Omental fat pad (tissue), 4 donors: ENCODE results near the gene SNAPC4. TPM values are rescaled to one million over a fixed set of nuclear protein-coding genes. Genes with fewer than 3 reads are reported as not detected.
"Not testable (repeated sequence)": the region's sequence is repeated elsewhere in the genome, so short reads cannot be mapped to it uniquely, and the experiment has no call there.

Experiments used
- ATAC-seq: fragments of 150-250 bp; one replicate; pipeline ENCODE4 v1.9.1; 2016; ENCODE audit warnings: mild to moderate bottlenecking, moderate library complexity; ENCODE audit not compliant: low FRiP score
- DNase-seq: peaks from one replicate; pipeline ENCODE4 v3.0.0-alpha.2; 2019; ENCODE audit warnings: low spot score
- CTCF ChIP-seq, 3 donors: fragments of 450-650 bp; IDR thresholded peaks; one replicate each; pipeline ENCODE4 v1.5.1; 2016 to 2017; ENCODE audit warnings: antibody characterized with exemption in 3 of 3, mild to moderate bottlenecking in 3 of 3, moderate library complexity in 2 of 3
- total RNA-seq, 4 donors: library from RNA; depleted of rRNA; stranded (reverse); fragments of >200 nt; gene quantifications; one replicate each; pipeline ENCODE4 v1.1.0, GENCODE V29; 2016

SNAPC4 gene
- total RNA-seq, 4 donors from 2014 or later = 3.2 to 11.2 (median 5.8) TPM

DNA sequence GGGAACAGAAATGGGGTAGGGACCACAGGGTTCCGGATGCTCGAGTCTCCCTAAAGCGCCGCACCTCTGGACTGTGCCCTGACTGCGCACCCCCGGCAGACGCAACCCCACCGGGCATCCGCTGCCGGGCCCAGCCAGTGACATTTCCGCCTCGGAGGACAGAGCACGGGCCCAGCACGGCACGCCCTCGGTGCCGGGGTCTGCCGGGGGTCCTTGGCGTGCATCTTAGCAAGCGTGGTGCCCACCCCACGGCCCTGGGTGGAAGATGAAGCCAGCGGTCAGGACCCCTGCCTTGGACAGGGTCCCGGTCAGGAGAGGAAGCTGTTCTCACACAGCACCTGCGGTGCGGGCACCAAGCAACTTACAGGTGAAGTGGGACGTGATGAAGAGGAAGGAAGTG, 32.6 kb upstream of the SNAPC4 start:
- ATAC-seq = no peak
- no peak for TF ChIP-seq CTCF (IDR thresholded peaks at IDR 0.05)
- no peak for DNase-seq

DNA sequence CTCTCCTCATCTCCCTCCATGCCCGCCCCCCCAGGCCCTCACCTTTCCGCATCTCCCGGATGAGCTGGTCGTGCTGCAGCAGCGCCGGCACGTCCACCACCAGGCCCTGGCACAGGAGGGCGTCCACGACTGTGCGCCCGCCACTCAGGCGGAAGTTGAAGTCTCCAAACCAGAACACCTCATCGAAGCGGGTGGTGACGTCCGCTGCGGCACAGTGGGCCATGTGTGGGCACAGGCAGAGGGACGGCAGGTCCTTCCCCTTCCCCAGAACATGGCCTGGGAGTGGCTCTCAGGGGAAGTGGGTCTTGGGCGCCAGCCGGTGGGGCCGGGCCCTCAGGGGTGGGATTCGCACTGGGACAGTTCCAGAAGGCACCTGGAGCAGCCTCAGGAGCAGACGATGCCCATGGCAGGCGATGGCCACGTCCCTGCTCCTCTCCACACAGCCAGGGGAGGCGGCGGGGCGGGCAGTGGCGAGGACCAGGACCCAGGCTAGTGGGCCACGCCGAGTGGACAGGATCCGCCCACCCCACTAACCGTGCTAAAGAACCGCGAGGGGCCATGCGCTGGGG, 31.9 kb upstream of the SNAPC4 start:
- no peak for TF ChIP-seq CTCF (IDR thresholded peaks at IDR 0.05)
- no peak for DNase-seq
- no peak for ATAC-seq

DNA sequence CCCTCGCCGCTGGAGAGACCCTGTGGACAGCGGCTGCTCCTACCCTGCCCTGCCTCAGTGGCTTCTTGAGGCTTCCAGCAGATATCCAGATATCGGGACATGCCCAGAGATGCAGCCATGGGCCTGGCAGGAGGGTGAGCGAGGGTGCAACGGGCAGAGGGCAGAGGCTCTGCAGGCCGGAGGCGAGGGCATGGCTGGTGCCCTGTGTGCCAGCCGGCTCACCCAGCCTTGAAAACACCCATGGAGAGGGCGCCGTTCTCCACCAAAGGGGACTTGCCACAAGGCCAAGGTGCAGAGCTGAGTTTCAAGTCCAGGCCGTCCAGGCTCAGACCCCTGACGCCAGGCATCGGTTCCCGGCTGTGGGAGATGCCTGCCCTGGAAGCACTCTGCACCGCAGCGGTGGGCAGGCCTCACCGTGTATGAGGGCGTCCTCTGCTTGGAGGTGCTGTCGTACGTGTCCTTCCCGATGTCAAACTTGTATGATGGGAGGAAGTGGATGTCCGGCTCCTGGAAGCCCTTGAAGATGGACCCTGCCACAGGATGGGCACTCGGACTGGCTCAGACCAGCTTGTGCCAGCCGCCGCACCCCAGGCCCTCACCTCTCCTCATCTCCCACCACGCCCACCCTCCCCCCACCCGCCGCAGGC, 30.7 kb upstream of the SNAPC4 start:
- ATAC-seq = no peak
- no peak for DNase-seq
- TF ChIP-seq CTCF (IDR thresholded peaks at IDR 0.05) = no peak

DNA sequence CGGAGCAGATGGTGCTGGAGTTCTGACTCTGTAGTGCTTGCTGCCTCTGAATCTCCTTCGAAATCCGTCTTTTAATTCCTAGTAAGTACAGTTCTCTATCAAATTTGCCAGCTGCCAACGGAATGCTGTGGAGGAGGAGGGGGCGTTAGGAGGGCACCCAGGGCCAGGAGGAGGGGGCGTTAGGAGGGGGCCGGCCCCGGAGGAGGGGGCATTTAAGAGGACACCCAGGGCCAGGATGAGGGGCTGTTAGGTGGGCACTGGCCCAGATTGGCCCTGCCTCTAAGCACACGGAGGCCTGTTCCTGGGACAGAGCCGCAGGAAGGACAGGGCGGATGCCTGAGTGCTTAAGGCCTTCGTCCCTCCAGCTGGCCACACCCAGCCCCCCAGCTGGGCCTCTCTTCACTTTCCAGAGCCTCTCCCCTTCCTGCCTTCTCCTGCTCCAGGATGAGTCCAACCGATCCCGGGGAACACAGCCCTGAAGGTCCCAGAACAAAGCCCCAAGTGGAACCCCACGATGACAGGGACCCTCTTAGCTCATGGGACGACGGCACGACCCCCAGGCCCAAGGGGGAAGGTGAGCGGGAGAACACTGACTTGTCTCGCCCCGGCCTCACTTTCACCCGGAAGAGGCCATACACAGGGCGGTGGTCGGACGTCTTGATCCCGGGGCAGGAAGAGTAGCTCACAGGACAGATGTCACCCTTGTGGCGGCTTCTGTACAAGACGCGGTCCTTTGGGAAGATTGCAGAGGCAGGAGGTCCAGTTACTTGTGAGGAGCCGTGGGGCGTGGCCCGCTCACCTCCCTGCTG, 29.9 kb upstream of the SNAPC4 start:
- DNase-seq (no peak), ATAC-seq (no peak)
- no peak for TF ChIP-seq CTCF (IDR thresholded peaks at IDR 0.05)

GRCh38 chr9:136429075-136429628, 29.2 kb upstream of the SNAPC4 start:
- DNase-seq = no peak
- no peak for ATAC-seq
- no peak for TF ChIP-seq CTCF (IDR thresholded peaks at IDR 0.05)

DNA sequence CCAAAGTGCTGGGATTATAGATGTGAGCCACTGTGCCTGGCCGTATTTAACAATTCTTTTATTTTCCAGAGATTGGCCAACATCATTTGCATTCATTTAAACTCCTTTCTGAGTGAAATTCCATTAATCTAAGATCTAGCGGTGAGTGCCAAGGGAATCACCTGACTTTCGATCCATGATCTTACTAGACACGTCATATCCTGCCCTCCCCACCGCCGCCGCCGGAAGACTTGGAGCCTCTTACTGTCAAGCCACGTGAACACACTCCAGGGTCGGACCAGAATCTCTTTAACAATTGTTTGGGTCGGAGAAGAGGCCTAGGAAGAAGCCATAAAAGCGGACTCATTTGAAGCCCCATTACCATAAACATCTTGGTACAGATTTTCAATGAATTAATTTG, 26.8 kb upstream of the SNAPC4 start:
- DNase-seq (no peak), ATAC-seq (no peak)
- no peak for TF ChIP-seq CTCF (IDR thresholded peaks at IDR 0.05)

DNA sequence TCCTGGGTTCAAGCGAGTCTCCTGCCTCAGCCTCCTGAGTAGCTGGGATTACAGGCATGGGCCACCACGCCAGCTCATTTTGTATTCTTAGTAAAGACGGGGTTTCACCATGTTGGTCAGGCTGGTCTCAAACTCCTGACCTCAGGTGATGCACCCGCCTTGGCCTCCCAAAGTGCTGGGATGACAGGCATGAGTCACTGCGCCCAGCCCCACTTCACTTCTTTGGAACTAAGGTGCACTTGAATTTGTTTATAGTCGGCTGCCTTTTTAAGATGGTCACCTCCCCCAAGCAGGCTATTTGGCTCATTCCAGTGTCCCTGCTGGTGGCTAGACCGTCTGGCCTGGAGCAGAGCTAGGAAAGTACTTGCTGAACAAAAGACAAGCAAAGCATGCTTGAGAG, 25.4 kb upstream of the SNAPC4 start:
- not testable (repeated sequence) for ATAC-seq, DNase-seq
